RPMI7951 (cell line): Measurements from ENCODE around the gene LPO. TPM values are rescaled to one million over a fixed set of nuclear protein-coding genes. Genes with fewer than 3 reads are reported as not detected.

ENCODE experiments used
- DNase-seq: peaks from one replicate; pipeline ENCODE4 v3.0.0-alpha.2; 2012; ENCODE audit warnings: low read depth
- total RNA-seq: library from RNA; depleted of rRNA; stranded (reverse); fragments of >200 nt; shearing (Covaris generic); gene quantifications from 2 replicates; pipeline ENCODE4 v1.2.3, GENCODE V29; 2014; rRNA removed

The LPO gene
- not detected in 2 replicates for total RNA-seq

DNA sequence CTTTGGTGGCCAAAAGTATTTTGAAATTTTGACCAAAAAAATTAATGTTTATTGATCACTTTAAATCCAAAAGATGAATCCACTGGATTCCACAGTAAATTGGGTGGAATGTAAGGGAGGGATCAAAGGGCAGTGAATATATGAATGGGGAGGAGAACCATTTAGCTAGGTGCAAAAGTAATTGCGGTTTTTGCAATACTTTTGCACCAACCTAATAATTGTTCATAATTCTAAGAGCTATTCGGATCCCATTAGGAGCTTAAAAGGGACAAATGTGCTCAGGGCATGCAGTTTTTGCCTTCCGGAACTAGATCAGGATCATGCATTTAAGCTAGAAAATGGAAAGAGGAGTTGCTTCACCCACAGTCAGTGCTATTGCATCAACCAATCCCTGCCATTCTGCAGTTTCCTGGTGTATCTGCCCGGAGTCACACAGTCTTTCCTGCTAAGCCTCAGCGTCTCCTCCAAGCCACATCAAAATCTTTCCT, at the start of gene LPO:
TSS of gene LPO (plus strand) at position 438 of the 488 bp plus-strand sequence. CDS start 4,396 bp downstream, outside the sequence.
- DNase-seq: no peak

DNA sequence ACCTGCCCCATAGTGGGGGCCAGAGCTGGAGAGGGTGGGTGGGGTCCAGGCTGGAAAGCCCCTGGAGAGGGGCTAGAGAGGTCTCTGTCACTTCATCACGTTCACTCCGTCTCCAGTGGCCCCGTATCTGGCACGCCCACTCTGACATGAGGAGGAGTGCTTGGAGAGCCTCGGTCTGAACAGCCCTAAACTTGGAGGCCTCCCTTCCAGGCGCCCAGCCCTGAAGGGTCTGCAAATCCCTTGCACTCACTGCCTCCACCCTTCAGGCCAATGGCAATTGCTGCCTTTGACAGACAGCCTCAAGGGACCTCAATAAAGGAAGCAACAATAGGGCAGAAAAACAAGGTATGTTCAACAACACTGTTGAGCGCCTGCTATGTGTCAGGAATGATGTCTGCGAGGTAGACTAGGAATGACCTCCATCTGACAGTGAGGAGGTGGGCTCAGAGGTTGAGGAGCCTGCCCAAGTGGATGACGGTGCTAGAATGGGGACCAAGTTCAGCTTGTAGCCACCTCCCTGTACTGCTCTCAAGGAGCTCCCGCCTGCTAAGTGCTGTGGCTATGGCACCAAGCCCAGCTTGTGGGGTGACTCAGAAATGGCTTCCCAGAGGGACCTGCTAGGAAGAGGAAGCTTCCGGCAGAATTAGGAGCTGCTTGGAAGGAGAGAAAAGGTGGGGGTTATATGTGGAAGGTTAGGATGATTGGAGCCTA, 48.8 kb upstream of the LPO start:
- DNase-seq: peak; percentile 90

DNA sequence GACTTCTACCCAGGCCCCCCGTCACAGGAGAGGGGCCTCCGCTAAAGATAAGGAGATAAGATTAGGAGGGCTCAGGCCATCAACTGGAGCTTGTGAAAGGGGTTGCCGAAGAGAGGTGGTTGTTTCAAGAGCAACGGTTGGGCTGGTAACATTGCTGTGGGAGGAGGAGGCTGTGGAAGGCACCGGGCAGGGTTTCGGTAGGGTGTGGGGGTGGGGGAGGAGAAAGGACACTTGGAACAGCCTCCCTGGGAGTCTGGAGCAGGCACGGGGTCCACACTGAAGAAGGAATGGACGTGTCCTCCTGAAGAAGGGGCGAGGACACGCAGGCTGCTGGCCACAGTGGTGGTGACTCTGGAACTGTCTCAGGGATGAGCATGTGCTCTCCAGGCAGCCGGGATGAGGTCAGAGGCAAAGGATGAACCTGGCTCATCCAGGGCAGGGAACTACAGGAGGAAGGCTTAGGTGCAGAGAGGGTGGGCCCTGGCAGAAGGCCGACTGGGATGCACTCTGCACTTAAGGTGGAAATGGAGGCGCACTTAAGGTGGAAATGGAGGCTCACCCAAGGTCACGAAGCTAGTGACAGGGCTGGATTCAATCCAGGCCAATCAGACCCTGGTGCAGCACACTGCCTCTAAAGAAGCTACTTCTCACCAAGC, 47.0 kb upstream of the LPO start:
- no peak for DNase-seq

DNA sequence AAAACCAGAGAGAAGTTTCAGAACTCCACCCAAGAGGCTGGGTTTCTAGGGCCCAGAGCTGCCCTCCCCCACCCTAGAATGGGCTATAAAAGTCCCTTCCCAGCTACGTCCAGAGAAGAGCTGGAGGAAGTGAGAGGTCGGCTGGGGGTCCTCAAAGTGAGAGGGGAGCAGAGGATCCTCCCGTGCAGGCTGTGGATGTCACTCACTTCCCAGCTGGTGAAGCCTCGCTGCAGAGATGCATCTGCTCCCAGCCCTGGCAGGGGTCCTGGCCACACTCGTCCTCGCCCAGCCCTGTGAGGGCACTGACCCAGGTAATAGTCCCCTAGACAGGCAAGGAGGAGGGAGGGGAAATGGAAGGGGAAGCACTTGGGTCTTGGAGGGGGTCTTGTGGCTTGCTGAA, 45.8 kb upstream of the LPO start, which contains the start of gene EPX:
TSS of gene EPX (plus strand) at position 115 of the 400 bp plus-strand sequence. CDS start at position 236, 121 bp downstream.
- no peak for DNase-seq

DNA sequence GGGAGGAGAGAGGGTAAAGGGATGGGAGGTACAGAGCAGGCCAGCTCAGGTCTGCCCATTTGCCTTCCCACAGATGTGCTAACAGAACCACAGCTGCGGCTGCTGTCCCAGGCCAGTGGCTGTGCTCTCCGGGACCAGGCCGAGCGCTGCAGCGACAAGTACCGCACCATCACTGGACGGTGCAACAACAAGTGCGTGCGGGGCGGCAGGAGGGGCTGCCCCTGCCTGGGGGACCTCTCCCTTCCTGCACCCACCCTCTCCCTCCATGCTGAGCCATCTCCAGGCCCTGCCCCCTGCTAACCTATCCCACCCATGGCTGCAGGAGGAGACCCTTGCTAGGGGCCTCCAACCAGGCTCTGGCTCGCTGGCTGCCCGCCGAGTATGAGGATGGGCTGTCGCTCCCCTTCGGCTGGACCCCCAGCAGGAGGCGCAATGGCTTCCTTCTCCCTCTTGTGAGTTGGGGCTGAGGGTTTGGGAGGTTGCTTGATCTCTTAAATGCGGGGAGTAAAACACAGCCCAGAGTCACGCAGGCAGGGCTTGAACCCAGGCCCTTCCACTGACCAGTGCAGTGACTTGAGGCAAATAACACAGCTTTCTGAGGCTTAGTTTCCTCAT, 44.6 kb upstream of the LPO start:
- no peak for DNase-seq

DNA sequence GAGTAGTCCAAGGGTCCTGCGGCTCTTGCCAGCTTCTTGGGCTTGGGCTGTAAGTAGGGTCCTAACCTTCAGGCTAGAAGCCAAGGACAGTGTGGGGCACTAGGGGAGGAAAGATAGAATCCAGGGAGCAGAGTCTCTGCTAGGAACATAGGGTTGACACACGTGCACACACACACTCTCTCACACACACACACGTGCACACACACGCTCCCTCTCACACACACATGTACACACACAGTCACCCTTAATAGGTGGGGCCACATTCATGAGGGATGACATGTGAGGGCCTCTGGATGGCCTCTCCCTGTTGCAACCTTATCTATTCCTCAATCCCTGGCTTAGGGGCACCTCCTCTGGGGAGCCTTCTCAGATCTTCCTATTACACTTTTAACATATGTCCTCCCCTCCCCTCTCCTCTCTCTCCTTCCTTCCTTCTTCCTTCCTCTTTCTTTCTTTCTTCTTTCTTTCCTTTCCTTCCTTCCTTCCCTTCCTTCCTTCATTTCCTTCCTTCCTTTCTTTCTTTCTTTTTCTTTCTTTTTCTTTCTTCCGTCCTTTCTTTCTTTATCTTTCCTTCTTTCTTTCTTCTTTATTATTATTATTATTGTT, 42.8 kb upstream of the LPO start:
- DNase-seq: no peak

DNA sequence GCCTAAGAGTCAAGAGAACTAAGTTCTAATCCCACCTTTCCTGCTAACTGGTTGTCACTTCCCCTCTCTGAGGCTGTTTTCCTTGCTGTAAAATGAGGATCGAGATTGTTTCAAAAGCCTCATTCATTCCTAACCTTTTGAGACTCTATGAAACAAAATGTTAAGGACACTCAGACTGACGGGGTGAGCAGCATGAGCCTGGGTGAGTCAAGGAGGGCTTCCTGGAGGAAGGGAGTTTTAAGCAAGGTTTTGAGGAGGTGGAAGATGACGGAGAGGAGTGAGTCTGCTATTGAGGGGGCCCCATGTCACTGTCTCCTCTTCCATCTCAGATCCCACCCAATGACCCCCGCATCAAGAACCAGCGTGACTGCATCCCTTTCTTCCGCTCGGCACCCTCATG, 41.8 kb upstream of the LPO start:
- DNase-seq: no peak

DNA sequence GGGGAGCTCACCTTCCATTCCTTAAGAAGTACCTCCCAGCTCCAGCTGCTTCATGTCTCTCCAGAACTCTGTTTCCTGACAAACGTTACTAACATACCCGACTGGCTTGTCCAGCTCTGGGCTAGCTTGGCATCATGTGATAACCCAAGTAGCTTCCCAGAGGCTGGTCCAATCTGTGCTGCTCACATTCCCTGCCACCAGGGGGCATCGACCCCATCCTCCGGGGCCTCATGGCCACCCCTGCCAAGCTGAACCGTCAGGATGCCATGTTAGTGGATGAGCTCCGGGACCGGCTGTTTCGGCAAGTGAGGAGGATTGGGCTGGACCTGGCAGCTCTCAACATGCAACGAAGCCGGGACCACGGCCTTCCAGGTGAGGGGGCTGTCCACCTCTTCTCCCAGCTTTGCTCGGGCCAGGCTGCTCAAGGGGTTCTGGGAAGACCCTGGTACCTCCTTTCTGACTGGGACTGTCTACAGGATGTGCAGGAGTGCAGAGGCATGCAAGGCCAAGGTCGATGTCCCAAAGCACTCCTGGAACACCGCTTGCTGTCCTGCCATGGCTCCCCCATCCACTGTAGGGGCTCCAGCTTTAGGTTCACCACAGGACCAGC, 38.3 kb upstream of the LPO start:
- DNase-seq: peak; percentile 63

DNA sequence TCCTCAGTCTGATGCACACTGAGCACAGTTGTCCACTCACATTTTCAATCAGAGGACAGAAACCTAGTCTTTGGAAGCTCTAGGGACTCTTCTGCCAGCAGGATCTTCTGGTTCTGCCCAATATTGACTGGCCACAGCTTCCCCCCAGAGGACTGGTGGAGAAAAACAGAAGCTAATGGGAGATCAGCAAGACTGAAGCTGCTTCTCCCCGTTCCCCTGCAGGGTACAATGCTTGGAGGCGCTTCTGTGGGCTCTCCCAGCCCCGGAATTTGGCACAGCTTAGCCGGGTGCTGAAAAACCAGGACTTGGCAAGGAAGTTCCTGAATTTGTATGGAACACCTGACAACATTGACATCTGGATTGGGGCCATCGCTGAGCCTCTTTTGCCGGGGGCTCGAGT, 35.5 kb upstream of the LPO start:
- no peak for DNase-seq

DNA sequence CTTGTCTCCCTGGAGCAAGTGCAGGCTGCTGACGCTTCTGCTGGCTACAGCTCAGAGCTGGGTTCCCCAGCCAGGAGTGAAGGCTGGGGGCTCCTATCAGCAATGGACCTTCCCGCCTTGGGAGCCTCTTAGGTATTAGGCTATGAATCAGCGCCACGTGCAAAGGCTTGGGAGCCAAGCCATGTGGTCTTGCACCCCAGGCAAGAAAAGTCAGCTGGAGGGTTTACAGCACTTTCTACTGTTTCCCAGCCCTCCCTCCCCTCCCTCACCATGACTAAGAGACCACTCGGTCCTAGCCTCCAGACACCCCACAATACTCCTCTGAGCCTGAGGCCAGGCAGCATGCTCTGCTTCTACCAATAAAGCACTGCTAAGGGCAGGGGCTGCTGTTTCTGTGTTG, 33.6 kb upstream of the LPO start:
- peak; percentile 79 for DNase-seq

DNA sequence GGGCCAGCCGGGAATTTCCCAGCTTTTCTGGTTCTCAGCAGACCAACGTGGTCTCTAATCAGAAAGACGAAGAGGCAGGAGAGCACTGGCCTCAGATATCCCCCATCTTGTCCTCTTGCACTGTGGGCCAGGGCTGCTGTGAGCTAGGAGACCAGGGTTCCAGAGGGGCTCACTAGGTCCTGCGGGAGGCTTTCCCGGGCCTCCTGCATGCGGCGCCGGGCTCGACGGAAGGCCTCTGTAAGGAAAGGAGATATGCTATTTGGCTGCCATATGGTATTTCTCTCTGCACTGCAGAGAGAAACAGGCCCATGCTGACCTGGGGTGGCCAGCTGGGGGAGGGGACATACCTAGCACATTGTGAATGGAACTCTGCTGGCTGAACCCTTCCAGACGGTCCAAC, 32.4 kb upstream of the LPO start:
- no peak for DNase-seq

DNA sequence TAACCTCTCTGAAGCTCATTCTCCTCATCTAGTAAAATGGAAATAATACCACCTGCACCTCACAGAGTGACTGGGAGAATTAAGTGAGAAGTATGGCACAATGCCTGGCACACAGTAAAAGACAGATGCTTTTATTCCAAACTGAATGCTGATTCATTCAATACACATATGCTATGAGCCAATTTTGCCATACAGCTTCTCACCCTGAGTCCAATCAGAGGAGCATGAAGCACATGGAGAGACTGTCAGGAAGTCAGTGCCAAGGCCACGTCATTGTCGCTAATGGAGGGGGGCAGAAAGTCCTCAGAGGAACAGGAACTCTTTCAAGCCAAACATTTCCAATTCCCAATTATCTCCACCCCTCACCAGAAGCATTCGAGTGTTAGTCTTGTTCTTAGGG, 30.9 kb upstream of the LPO start:
- DNase-seq: no peak

DNA sequence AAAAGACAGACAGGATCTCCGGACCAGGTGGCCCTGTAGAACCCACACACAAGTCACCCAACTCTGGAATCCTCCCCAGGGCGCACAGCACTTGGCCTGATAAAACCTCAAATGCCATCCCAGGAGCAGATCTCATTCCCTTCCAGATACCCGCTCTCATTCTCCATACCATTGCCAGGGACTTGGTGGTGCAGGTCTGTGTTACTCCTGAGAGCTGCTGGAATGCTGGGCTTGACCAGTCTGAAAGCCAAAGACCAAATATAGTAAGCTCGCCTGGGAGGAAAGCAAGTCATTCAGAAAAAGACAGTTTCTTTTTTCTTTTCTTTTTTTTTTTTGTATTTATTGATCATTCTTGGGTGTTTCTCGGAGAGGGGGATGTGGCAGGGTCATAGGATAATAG, 30.0 kb upstream of the LPO start:
- no peak for DNase-seq

DNA sequence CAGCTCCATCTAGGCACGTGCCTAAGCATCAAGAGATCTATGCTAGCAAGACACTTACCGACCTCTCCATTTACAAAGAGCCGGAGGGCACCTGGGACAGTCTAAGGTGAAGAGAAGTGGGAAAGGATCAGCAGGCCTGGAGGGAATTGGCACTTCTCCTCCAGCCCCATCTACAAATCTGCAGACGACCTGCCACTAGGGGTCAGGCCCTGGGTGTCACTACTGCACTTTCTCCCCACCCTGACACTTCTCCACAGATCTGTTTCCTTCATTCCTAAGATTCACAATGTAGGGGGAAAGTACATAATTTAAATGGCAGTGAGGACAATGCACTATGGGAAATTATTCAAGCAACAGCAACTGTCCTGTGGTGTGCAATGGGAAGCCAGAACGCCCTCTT, 27.5 kb upstream of the LPO start:
- DNase-seq: no peak

DNA sequence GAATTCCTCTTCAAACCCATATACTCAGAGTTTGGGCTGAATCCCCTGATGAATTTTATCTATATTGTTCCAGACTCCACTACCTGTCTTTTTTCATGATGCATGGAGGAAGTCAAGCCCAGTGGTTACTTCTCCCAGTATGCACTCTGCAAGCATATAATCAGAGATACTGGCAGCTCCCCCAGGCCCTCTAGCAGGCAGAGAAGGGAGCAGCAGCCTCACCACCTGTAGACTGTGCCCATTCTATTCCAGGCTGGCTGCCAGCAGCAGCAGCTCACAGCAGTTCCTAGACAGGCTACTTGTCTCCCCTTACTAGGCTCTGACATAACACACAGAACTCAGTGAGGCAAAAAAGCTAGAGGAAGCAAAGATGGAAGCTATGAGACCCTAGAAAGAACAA, 22.7 kb upstream of the LPO start:
- DNase-seq: no peak

DNA sequence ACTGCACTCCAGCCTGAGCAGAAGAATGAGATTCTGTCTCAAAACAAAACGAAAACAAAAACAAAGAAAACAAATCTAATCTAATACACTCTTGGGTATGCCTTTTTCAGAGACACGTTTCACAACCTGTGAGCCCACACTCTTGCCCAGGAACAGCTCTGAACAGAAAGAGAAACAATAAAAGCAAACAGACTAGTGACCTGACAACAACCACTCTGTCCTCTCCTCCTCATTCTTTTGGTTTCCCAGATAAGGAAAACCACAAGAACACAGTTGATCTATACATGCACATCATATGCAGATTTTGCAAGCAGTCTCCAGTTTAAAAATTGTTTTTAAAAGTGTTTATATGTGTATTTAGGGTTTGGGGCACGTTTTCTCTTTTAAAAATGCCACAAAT, 20.6 kb upstream of the LPO start:
- DNase-seq: no peak

DNA sequence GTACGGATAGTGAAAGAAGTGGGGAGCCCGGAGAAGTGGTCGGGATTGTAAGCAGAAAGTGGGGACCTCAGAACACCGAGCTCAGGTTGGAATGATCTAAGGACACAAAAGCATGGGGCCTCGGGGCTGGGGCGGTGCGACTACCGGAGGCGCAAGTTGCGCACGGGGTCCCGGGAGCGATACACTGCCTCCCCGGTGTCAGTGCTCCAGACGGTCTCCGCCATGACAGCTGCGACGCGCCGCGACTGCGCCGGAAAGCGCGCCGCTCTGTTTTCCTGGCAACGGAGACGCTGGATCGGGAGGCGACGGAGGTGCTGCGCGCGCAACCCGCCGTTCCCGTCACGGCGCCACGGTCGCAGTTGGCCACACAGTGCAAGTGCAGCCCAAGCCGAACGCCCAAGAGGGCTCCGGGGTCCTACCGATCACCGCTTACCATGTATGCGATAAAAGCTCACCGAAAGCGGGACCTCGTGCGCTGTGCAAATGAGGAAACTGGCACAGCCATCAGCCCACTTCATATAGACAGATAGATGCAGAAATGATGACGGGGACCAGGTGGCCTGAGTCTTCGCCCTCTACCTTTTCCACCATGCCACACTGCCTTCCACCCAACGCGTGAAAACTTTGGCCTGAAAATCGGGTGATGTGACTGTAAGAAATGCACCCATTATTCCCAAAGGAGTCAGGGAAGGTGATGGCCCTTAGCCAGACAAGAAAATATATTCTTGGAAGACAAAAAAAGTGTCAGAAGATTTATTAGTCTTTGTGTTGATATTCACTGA, 19.2 kb upstream of the LPO start, which contains the start of gene MKS1:
TSS of gene MKS1 (minus strand) at position 249 of the 782 bp plus-strand sequence. CDS start at position 224, 25 bp downstream.
- peak; percentile 85 for DNase-seq

DNA sequence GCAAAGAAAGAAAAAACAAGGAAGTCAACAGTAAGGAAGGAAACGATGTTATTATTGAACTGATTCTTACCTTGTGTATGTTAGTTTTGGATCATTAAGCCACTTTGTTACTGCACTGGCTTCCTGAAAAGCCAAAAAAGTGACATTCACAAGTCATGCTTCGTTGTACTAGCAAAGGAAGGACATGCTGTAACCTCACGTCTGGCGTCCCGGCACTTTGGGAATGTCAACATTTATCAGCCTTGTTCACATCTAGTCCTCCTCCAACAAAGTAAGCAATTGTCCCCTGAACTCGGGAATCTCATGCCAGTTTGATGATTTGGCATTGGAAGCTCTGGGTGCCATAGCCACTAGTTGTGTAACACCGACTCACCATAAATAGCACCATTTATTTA, 18.6 kb upstream of the LPO start:
- peak; percentile 18 for DNase-seq

DNA sequence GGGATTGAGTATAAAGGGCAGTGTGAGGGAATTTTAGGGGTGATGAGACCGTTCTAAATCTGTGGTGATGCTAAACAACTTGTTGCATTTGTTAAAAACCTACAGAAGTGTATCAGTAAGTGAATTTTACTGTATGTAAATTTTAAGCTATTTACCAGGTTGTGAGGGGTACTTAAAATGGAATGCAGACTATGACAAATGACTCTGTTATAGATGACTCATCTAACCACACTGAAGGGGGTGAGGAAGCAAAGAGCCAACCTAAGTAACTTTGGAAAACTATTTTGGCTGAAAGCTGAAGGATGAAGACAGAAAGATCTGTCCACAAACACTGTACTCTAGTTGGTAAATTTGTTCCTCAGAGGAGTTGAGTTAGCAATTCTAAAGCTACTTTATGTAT, 14.1 kb upstream of the LPO start:
- DNase-seq: peak; percentile 73

DNA sequence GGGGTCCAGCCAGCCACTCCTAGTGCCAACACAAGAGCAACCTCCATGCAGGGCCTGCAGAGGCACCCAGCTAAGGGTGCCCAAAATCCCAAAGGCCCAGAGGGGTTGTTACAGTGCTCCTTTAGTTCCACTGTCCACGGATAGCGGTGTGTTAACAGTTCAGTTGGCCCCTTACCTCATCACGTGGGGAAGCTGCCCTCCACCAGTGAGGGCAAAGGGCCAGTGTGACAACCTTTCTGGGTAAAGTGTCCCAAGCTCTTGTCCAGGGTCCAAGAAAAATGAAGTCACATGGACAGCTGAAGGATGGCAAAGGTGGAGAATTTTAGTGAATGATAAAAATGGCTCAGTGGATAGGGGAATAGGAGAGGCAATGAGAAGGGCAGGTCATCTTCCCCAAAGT, 10.7 kb upstream of the LPO start:
- no peak for DNase-seq

DNA sequence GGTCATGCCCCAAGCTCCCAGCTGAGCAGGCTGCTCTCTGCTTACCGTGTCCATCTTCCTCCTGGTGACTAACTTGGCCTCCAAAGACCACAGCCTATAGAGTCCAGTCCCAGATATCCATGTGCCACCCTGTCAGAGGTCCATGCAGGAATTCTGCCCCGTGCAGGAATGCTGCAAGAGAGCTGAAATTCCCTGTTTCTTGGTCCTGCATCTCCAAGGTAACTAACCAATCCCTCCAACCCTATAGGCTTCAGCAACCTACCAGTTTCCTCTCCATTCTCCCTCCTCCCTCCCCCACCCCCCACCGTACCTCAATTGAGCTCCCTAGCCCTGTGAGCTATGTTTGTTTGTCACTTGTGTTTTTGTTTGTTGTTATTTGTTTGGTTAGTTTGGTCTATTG, 9.7 kb upstream of the LPO start:
- DNase-seq: no peak
